GM12865 (cell line): Measurements from ENCODE around the gene CDKAL1.

Experiments used
- DNase-seq: peaks from one replicate; pipeline ENCODE4 v3.0.0; 2010; ENCODE audit warnings: low read depth
- H3K4me3 ChIP-seq: 2 replicates; pipeline ENCODE4 v1.5.1; 2011; ENCODE audit warnings: mild to moderate bottlenecking, low read depth, low read length, control low read depth
- TF ChIP-seq, protein P1 (sequence below): IDR thresholded peaks from 2 replicates; pipeline ENCODE4 v1.5.1; 2011; ENCODE audit warnings: low read length, control low read depth, low read depth, inconsistent platforms; ENCODE audit not compliant: insufficient read depth; ENCODE audit errors: missing control alignments

CDKAL1 gene

DNA sequence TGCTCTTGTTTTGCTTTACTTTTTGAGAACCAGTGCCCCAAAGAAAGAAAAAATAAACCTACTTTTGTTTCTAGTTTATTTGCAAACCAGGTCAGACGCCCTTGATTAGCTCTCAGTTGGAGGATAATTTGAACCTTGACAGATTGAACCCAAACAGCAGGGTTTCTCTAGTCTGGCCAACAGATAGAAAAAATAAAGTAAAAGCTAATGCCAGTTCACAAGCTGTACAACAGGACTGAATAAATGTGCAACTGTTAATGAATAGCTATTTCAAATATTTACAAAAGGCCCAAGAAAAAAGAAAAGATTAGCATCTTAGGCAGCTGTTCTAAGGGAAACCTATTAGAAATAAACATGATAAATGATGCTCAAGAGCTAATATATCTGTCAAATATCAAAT, 331.8 kb downstream of the CDKAL1 start:
- H3K4me3 ChIP-seq, result no peak overlapping the region
- TF ChIP-seq, protein P1, sequence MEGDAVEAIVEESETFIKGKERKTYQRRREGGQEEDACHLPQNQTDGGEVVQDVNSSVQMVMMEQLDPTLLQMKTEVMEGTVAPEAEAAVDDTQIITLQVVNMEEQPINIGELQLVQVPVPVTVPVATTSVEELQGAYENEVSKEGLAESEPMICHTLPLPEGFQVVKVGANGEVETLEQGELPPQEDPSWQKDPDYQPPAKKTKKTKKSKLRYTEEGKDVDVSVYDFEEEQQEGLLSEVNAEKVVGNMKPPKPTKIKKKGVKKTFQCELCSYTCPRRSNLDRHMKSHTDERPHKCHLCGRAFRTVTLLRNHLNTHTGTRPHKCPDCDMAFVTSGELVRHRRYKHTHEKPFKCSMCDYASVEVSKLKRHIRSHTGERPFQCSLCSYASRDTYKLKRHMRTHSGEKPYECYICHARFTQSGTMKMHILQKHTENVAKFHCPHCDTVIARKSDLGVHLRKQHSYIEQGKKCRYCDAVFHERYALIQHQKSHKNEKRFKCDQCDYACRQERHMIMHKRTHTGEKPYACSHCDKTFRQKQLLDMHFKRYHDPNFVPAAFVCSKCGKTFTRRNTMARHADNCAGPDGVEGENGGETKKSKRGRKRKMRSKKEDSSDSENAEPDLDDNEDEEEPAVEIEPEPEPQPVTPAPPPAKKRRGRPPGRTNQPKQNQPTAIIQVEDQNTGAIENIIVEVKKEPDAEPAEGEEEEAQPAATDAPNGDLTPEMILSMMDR, result no peak
- DNase-seq, result no peak

DNA sequence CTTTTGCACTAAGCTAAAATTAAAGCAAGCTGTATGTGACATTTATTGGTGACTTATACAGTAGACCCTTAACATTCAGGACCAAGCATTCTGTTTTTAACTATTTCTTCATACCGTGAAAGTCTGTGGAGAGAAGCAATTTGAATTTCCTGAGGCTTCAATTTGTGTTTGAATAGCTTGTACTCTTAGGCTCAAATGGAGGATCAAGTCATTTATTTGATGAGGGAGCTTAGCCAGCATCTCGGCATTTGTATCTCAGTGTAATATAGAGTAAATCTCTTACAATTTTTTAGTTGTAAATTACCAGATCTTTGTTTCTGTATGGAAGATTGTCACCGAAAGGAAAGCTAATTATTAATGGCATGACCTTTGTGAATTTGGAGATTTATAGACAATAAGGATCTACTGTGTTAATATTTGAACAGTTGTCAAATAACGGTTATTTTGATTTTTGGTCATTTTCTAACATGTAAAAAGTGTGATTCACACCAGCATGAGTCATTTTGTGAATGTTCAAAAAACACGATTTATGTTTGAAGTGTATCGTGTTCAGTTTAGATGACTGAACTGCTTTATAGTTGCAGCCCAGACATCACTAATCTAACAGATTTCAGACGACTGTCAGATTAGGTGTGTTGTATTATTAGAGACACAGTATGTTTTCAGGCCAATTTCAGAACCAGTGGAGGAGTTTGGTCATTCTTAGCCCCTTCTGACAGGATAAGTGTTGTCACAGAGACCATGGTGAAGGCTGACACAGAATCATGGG, 332.9 kb downstream of the CDKAL1 start:
- TF ChIP-seq, protein P1, result no peak
- DNase-seq, result no peak
- H3K4me3 ChIP-seq, result no peak overlapping the region

DNA sequence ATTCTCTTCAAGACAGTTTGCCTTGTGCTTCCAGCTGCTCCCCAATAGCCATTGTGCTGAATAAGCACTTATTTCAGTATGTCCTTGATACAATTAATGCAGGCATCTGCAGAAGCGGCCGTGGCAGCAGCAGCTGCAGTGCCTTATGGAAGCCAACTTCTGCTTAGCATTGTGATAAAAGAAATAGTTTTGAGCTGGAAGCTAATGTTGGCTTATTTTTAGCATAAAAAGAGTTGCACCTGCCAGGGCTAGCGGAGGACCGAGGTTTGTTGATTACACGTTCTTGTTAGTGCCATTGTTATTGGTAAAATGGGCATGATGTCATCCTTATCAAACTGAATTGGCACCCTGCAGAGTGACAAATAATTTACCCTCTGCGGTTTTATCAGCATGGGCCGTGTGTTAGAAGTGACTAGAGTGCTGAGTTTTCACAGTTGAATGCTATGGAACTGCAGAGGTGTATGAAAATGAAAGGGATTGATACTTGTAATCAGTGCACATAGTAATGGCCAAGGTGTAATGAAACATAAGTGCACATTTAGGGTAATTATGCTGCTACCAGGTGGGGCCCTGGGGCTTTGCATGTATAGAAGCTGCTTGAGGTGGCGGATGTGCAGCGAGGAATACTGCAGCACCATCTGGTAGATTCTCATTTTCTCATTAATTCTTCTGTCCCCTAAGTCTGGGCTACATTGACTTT, 334.3 kb downstream of the CDKAL1 start:
- TF ChIP-seq, protein P1, result no peak
- DNase-seq, result no peak
- H3K4me3 ChIP-seq, result no peak overlapping the region

DNA sequence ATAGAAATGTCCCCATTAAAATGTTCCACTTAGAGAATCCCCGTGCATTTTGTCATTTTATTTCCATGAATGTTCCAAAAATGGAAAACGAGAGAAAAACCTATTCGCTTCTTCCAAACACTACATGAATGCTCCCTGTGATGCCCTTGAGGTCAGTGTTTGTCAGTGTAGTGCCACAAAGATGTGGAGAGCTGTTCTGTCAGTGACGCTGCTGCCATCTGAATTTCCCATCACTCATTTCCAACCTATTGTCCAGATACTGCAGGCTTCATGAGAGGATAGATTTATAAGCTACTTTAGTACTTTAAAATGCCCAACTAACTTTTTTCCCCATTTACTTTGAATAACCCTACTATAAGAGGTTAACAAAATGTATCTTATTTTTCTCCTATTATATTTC, 335.8 kb downstream of the CDKAL1 start:
- DNase-seq, result no peak
- H3K4me3 ChIP-seq, result no peak overlapping the region
- TF ChIP-seq, protein P1, result no peak

DNA sequence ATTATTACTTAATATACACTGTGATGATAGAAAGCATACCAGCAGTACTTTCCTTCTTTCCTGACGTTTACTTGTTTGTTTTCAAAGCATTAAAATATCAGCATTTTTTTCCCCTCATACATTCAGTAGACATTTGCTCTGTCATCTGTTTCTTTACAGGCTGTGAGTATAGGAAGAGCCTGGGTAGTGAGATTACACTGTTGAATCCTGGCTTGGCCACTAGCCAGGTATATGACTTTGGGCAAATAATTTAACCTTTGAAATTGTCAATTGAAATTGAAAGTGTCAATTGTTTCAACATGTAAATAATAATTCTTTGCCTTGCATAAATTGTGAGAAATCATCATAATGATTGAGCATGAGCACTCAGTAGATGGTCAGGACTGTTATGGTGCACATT, 336.2 kb downstream of the CDKAL1 start:
- no peak overlapping the region for H3K4me3 ChIP-seq
- TF ChIP-seq, protein P1, result no peak
- no peak for DNase-seq

DNA sequence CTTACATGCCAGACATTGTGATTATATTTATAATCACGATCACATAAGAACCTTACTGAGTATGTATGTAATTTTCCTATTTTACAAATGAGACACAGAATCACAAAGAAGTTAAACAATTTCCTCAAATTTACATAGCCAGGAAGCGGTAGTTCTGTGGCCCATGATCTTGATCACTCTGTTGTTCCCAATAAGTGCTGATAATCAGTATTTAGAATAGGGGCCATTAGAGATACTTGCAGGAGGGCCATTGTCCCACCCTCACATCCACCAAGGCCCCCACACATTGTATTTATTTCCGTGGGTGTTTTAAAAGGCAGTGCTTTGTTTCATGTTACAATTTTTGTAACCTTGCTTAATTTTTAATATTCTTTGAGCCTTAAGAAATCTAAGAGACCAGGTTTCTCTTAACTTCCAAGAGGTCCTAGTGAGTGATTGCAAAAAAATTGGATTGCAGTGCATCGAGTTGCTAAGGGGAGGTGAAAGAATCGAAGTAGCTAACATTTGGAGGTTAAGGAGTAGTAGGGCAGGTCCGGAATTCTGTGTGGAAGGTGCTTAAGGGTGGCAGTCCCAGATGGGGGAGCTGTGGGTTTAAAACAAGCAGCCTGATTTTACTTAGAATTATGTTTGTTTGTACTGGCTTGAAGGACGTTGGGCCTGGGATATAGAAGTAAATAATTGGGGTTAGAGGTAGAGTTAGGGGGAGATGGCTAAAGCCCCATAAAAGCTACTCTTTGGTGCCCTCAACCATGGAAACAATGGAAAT, 339.4 kb downstream of the CDKAL1 start:
- H3K4me3 ChIP-seq, result no peak overlapping the region
- DNase-seq, result no peak
- TF ChIP-seq, protein P1, result no peak
